Putamen (tissue), 1 donor: ENCODE measurements around the gene NUDT21.
"Not testable (repeated sequence)": the region's sequence is repeated elsewhere in the genome, so short reads cannot be mapped to it uniquely, and the experiment has no call there.

ENCODE experiments used
- DNase-seq: peaks from one replicate; pipeline ENCODE4 v3.0.0-alpha.2; 2016; ENCODE audit warnings: low spot score

Gene NUDT21

GRCh38 chr16:56380778-56381485, 70.2 kb downstream of the NUDT21 start:
- DNase-seq = not testable (repeated sequence)
